Left colon (tissue), 2 donors: ENCODE measurements around the gene CDRT15. TPM values are rescaled to one million over a fixed set of nuclear protein-coding genes. Genes with fewer than 3 reads are reported as not detected.
A peak's percentile ranks its signal among the peaks of the same experiment; 100 is the strongest.
"Not testable (repeated sequence)": the region's sequence is repeated elsewhere in the genome, so short reads cannot be mapped to it uniquely, and the experiment has no call there.

Experiments used
- ATAC-seq: fragments of 200-7000 bp; cut with Tn5 transposase; one replicate; pipeline ENCODE4 v1.9.1; 2020; ENCODE audit warnings: mild to moderate bottlenecking, moderate library complexity
- DNase-seq, 2 donors: peaks; one replicate each; pipeline ENCODE4 v3.0.0-alpha.2; 2020
- intact Hi-C, 2 donors: fragments of 100-400 bp; cut with DNase I in 1 of 2; cut with micrococcal nuclease in 1 of 2; formaldehyde crosslinking; loops; one replicate each; pipeline versions ENCODE4 v1.11.2 to v1.14.0; 2022; cut with DNase I, micrococcal nuclease
- long read RNA-seq: library from polyadenylated mRNA; unstranded; transcript quantifications from one replicate; pipeline ENCODE4 v2.0.0, GENCODE V29; 2021
- total RNA-seq, 2 donors: library from RNA; stranded (reverse); fragmentation: NEBNext Ultra II Directional; extraction: Animal tissue kit (Norgen Biotek cat#: 25700); gene quantifications; one replicate each; pipeline ENCODE4 v1.2.1, GENCODE V29; 2021
- donor health status: DM: no; HTN: no; CAD: no.
- donor health status: DM: yes; HTN: yes; CAD: no.

Gene CDRT15
- not detected for total RNA-seq
- long read RNA-seq, result 0 reads

GRCh38 chr17:14236762-14237161, at the start of gene CDRT15:
CDRT15 (minus strand) TSS chr17:14236862; CDS start chr17:14236833, 29 bp downstream.
- ATAC-seq, result not testable (repeated sequence)

GRCh38 chr17:14282726-14283125, 46.1 kb upstream of the CDRT15 start:
- ATAC-seq, result no peak

More at GRCh38 chr17:14236762-14237161, at the start of gene CDRT15:
- intact Hi-C loops, DNase-seq: not testable (repeated sequence)

GRCh38 chr17:14281530-14281929, 44.9 kb upstream of the CDRT15 start:
- no peak for ATAC-seq

More at GRCh38 chr17:14282726-14283125, 46.1 kb upstream of the CDRT15 start:
- intact Hi-C loops, result no loop called here
- no peak for DNase-seq

GRCh38 chr17:14276535-14277250, 40.0 kb upstream of the CDRT15 start:
- no peak for ATAC-seq
- intact Hi-C loops, result no loop called here
- DNase-seq, result no peak

More at GRCh38 chr17:14281530-14281929, 44.9 kb upstream of the CDRT15 start:
- intact Hi-C loops, result no loop called here
- no peak for DNase-seq

GRCh38 chr17:14270508-14270907, 33.8 kb upstream of the CDRT15 start:
- intact Hi-C loops, result no loop called here
- ATAC-seq, result no peak
- no peak for DNase-seq

GRCh38 chr17:14269473-14269872, 32.8 kb upstream of the CDRT15 start:
- intact Hi-C loops, result no loop called here
- ATAC-seq (no peak), DNase-seq (no peak)

- intact Hi-C loops, result no loop called here
Measured at GRCh38 chr17:14268264-14268663, 31.6 kb upstream of the CDRT15 start.

GRCh38 chr17:14261406-14261805, 24.7 kb upstream of the CDRT15 start:
- no peak for DNase-seq
- no peak for ATAC-seq
- intact Hi-C loops, result no loop called here

More at GRCh38 chr17:14268264-14268663, 31.6 kb upstream of the CDRT15 start:
- ATAC-seq (no peak), DNase-seq (no peak)

- DNase-seq (no peak), ATAC-seq (no peak)
- intact Hi-C loops, result no loop called here
Measured at GRCh38 chr17:14245629-14246028, 9.0 kb upstream of the CDRT15 start.

- ATAC-seq (no peak), DNase-seq (no peak)
- intact Hi-C loops, result no loop called here
Measured at GRCh38 chr17:14245002-14245401, 8.3 kb upstream of the CDRT15 start.

- ATAC-seq, intact Hi-C loops, DNase-seq: not testable (repeated sequence)
Measured at GRCh38 chr17:14239271-14239670, 2.6 kb upstream of the CDRT15 start.

GRCh38 chr17:14236032-14236431, 630 bp downstream of the CDRT15 start:
- ATAC-seq, DNase-seq, intact Hi-C loops: not testable (repeated sequence)

- ATAC-seq, intact Hi-C loops: not testable (repeated sequence)
Measured at GRCh38 chr17:14235047-14235446, 1.6 kb downstream of the CDRT15 start.

GRCh38 chr17:14231187-14231586, 5.5 kb downstream of the CDRT15 start:
- ATAC-seq, DNase-seq, intact Hi-C loops: not testable (repeated sequence)

More at GRCh38 chr17:14235047-14235446, 1.6 kb downstream of the CDRT15 start:
- not testable (repeated sequence) for DNase-seq

GRCh38 chr17:14228903-14229302, 7.8 kb downstream of the CDRT15 start:
- no peak for DNase-seq
- intact Hi-C loops, result no loop called here
- no peak for ATAC-seq

- DNase-seq (no peak), ATAC-seq (no peak)
- intact Hi-C loops, result no loop called here
Measured at GRCh38 chr17:14227052-14227451, 9.6 kb downstream of the CDRT15 start.

GRCh38 chr17:14225254-14225980, 11.2 kb downstream of the CDRT15 start:
- intact Hi-C loops, result no loop called here

GRCh38 chr17:14222611-14223010, 14.1 kb downstream of the CDRT15 start:
- ATAC-seq (no peak), DNase-seq (no peak)
- intact Hi-C loops, result no loop called here

More at GRCh38 chr17:14225254-14225980, 11.2 kb downstream of the CDRT15 start:
- DNase-seq (no peak), ATAC-seq (peak; percentile 86)

- DNase-seq (no peak), ATAC-seq (no peak)
- intact Hi-C loops, result no loop called here
Measured at GRCh38 chr17:14214271-14214670, 22.4 kb downstream of the CDRT15 start.

GRCh38 chr17:14212401-14212800, 24.3 kb downstream of the CDRT15 start:
- ATAC-seq, result no peak
- intact Hi-C loops, result no loop called here
- no peak for DNase-seq
